ENCODE data around the gene ARAP2.

ARAP2 gene

DNA sequence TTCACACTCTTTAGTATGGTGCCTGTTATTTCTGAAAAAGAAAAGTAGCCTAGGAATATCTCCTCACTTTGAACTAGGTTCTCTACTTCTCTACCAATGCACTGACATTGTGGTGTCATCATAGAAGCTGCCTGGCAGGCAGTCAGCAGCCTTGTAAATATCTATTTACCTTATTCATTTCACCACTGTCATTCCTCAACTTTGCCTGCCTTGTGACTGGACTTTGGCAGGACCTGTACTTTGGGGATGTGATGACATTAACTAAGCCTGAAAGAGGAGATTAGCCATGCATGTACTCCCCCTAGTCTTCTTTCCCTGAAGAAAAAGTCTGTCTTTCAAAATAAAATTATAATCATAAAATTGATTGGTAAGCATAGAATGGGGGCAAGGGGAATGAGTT, 207.2 kb downstream of the ARAP2 start:
- DNase-seq, result no peak

DNA sequence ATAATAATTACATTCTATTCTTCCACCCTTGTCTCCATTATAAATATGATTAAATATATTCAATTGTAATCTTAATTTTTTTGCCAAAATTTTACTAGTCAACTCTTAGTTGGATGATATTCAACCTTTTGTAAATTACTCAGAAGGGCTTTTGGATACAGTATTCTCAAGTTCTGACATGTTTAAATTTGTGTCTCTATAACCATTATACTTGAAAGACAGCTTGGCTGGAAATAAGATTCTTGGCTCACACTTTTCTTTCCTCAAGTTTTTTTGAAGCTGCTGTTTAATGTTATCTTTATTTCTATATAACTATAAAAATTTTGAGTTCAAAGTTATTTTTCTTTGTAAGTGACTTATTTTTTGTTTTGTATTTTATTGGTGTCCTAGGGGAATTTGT, 214.4 kb downstream of the ARAP2 start:
- no peak for DNase-seq

DNA sequence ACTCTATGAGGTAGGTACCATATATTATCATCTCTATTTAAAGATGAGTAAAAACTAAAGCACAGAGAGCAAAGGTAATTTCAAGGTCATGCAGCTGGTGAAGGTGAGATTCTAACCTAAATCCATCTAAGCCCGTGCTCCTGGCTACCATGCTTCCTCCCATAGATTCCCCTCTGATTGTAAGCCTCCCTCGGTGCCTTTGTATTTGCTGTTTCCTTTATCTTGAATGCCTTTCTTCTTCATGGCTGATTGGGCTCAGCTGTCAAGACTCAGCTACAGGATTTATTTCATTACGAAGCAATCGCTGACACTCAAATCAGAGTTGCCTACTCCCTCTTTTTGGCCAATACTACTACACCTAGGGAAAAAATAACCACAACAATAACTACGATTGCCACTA, 217.1 kb downstream of the ARAP2 start:
- DNase-seq, result no peak

DNA sequence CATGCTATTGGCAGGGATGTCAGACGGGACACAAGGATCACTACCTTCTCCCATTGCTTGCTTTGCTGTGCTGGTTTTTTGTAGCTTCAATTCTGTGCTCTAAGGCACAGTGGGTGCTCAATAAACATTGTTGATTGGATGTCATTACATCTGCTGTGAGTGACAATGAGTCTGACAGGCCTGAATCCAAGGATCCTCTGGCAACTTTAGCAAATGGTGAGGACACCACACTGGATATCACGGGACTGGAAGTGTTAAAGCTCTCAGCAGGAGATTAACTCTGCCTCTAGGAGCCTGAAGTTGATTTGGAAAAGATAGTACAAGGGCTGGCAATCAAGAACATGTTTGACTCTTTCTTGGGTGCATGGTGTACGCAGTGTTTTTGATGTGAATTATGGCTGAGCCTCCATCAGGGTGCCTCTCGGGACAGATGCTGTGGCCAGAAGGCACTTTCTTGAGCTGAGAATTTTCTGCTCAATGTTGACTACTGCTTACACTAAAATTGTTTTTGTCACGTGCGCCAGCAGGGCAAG, 217.9 kb downstream of the ARAP2 start:
- DNase-seq, result no peak

DNA sequence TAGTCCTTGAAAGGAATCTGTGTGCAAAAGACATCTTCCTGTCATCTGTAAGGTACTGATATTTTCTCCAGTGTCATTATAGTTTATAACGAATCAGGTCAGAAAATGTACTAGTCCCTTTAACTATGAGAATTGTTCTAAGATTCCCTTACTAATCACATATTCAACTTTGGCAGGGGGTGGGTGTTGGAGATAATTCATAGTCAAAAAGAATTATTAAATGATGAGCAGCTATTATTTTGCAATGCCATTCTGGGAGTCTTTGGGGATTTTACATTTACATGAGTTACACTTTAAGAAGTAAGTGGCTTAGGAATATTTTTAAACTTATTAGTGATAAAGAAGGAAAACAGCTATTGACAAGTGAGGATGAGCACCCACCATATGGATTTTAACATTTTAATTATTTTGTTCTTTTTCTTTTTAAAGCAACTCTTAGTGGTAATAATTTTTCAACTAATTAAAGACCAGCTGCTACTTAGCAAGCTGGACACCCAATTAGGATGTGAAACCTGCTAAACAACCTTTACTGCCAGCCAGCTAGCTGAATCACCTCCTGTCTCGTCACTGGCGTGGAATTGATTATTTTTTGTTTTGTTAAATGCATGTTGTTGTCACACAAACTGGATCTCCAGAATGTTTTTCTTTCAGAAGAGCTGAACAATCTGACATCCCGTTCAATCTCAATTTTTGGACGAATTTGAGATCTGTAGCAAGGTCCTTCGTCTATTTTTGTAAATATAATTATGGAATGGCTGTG, 219.2 kb downstream of the ARAP2 start:
- DNase-seq, result no peak

DNA sequence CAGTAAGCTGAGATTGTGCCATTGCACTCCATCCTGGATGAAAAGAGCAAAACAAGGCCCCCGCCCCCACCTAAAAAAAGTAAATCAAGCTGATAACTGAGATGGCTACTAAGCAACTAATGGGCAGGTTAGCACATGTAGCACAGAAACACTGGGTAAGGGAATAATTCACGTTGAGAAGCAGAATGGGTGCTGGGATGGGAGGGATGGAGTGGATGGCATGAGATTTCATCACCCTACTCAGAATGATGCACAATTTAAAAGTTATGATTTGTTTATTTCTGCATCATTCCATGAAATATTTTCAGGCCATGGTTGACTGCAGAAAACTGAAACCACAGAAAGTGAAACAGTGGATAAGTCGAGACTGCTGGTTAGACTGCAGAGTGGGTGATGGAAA, 224.0 kb downstream of the ARAP2 start:
- no peak for DNase-seq

All from activated naive CD4-positive, alpha-beta T cell (primary cell).